SU-DHL-6 (cell line): Measurements from ENCODE around the gene OLFM4.

Experiments used
- H2AFZ ChIP-seq: fragments of 200-600 bp; sonication (generic); 2 replicates; pipeline ENCODE4 v1.6.1; 2014; ENCODE audit warnings: low read depth, mild to moderate bottlenecking, moderate library complexity, mixed read lengths, antibody characterized with exemption, low read length; ENCODE audit not compliant: severe bottlenecking
- H3F3A ChIP-seq: fragments of 200-600 bp; shearing (Covaris generic); 2 replicates; pipeline ENCODE4 v1.6.0; 2016; ENCODE audit warnings: antibody characterized with exemption, mild to moderate bottlenecking; ENCODE audit not compliant: insufficient read depth
- H3K27ac ChIP-seq: fragments of 200-600 bp; sonication (generic); 2 replicates; pipeline ENCODE4 v1.5.1; 2016; ENCODE audit warnings: low read depth, mild to moderate bottlenecking, low read length, moderate library complexity, mixed read lengths
- H3K27me3 ChIP-seq: fragments of 200-600 bp; sonication (generic), shearing (Covaris generic); 2 replicates; pipeline ENCODE4 v1.6.0; 2014; ENCODE audit warnings: mild to moderate bottlenecking, low read length
- H3K36me3 ChIP-seq: fragments of 200-600 bp; sonication (generic); 2 replicates; pipeline ENCODE4 v1.6.1; 2014; ENCODE audit warnings: mild to moderate bottlenecking, low read length, mixed read lengths
- H3K4me2 ChIP-seq: fragments of 300-600, 200-600 bp; shearing (Covaris generic), sonication (generic); 2 replicates; pipeline ENCODE4 v1.6.0; 2014; ENCODE audit warnings: low read length, low read depth, mild to moderate bottlenecking; ENCODE audit not compliant: poor library complexity, severe bottlenecking
- H3K4me3 ChIP-seq: fragments of 200-600 bp; sonication (generic); 2 replicates; pipeline ENCODE4 v1.5.1; 2014; ENCODE audit warnings: antibody characterized with exemption, low read length, mild to moderate bottlenecking, mixed read lengths; ENCODE audit not compliant: insufficient read depth, poor library complexity, severe bottlenecking
- H3K79me2 ChIP-seq: fragments of 200-600 bp; sonication (generic); 2 replicates; pipeline ENCODE4 v1.6.1; 2014; ENCODE audit warnings: mild to moderate bottlenecking, low read length, moderate library complexity; ENCODE audit not compliant: insufficient read depth
- H3K9ac ChIP-seq: fragments of 200-600 bp; sonication (generic); 2 replicates; pipeline ENCODE4 v1.7.0; 2014; ENCODE audit warnings: mild to moderate bottlenecking, low read length
- H3K9me2 ChIP-seq: fragments of 200-600 bp; sonication (generic); replicated peaks from 2 replicates; pipeline ENCODE4 v1.6.1; 2014; ENCODE audit warnings: low read length; ENCODE audit not compliant: insufficient read depth
- H3K9me3 ChIP-seq: fragments of 200-600 bp; sonication (generic); 2 replicates; pipeline ENCODE4 v1.6.1; 2014; ENCODE audit warnings: low read length, mixed read lengths; ENCODE audit not compliant: insufficient read depth
- H4K20me1 ChIP-seq: fragments of 200-600 bp; sonication (generic); 2 replicates; pipeline ENCODE4 v1.6.1; 2014; ENCODE audit warnings: low read depth, mild to moderate bottlenecking, antibody characterized with exemption, low read length, moderate library complexity, mixed read lengths
- CTCF ChIP-seq: fragments of 200-600 bp; sonication (generic); IDR thresholded peaks from one replicate; pipeline ENCODE4 v1.5.1; 2017; ENCODE audit warnings: antibody characterized with exemption, mild to moderate bottlenecking, low read length, moderate library complexity; ENCODE audit not compliant: insufficient read depth, poor library complexity, severe bottlenecking
- EZH2phosphoT487 ChIP-seq: fragments of 200-600 bp; sonication (generic), shearing (Covaris generic); conservative IDR thresholded peaks from 2 replicates; pipeline ENCODE4 v1.6.1; 2018; ENCODE audit warnings: mild to moderate bottlenecking, antibody characterized with exemption, low read length, moderate library complexity, mixed read lengths

Gene OLFM4

DNA sequence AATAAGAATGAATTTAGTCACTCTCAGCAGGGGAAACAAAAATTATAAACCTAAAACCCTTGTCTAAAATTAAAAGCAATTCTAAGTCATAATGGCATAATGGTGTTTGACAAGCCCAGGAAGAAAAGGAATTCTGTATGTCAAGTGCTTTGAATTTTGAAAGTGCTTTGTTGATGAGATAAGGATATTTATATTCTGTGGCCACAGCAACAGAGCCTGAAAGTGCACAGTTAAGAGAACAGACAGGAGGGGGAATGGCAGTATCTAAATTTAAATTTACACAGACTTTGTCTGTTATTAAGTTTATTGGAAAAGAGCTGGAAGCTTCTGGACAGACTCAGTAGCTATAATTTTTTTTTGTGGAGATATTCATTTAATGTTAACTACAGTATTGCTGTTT lies 69.8 kb downstream of the OLFM4 start:
- Histone ChIP-seq H3K4me2 (no peak overlapping the region), H4K20me1 (no peaks in the 10 kb centered on the region), H3K9me2 (no peaks in the 10 kb centered on the region), H3F3A (no peaks in the 10 kb centered on the region), H3K9me3 (no peaks in the 10 kb centered on the region), H3K36me3 (no peaks in the 10 kb centered on the region), H3K9ac (no peak overlapping the region), H3K4me3 (no peak overlapping the region), H3K27ac (no peak overlapping the region), H3K27me3 (no peaks in the 10 kb centered on the region), H3K79me2 (no peaks in the 10 kb centered on the region), H2AFZ (no peak overlapping the region)
- TF ChIP-seq EZH2phosphoT487 (no peak), CTCF (no peak)

GRCh38 chr13:53100394-53101063 lies 71.9 kb downstream of the OLFM4 start:
- no peak overlapping the region for H3K4me2 ChIP-seq
- TF ChIP-seq CTCF (no peak), EZH2phosphoT487 (no peak)
- H4K20me1 ChIP-seq, result no peaks in the 10 kb centered on the region

More at GRCh38 chr13:53100394-53101063, 71.9 kb downstream of the OLFM4 start:
- H3K9me2 ChIP-seq, result no peaks in the 10 kb centered on the region
- H2AFZ ChIP-seq, result no peak overlapping the region
- no peaks in the 10 kb centered on the region for H3K36me3 ChIP-seq
- no peaks in the 10 kb centered on the region for H3K27me3 ChIP-seq
- H3K9ac ChIP-seq, result no peak overlapping the region
- no peak overlapping the region for H3K4me3 ChIP-seq
- no peak overlapping the region for H3K27ac ChIP-seq
- no peaks in the 10 kb centered on the region for H3F3A ChIP-seq
- H3K79me2 ChIP-seq, result no peaks in the 10 kb centered on the region
- H3K9me3 ChIP-seq, result no peaks in the 10 kb centered on the region
